K562 (cell line): ENCODE results near the gene THADA. TPM values are rescaled to one million over a fixed set of nuclear protein-coding genes. Genes with fewer than 3 reads are reported as not detected.

Source experiments
- ATF7 ChIP-seq: fragments of 450-650 bp; IDR thresholded peaks from 2 replicates; pipeline ENCODE4 v1.7.1; 2014; ENCODE audit warnings: mild to moderate bottlenecking, moderate library complexity
- BRD9 ChIP-seq: fragments of 450-650 bp; IDR thresholded peaks from 2 replicates; pipeline ENCODE4 v1.6.1; 2018; ENCODE audit warnings: low read depth; ENCODE audit not compliant: partially characterized antibody
- CCNT2 ChIP-seq: IDR thresholded peaks from 2 replicates; pipeline ENCODE4 v1.6.1; 2011; ENCODE audit warnings: borderline replicate concordance, low read depth, mild to moderate bottlenecking, moderate library complexity, mixed read lengths, low read length; ENCODE audit not compliant: insufficient read length; ENCODE audit errors: extremely low read depth
- CLOCK ChIP-seq: fragments of 250-450 bp; sonication (Bioruptor Pico); IDR thresholded peaks from 2 replicates; pipeline ENCODE4 v1.4.0; 2020; ENCODE audit warnings: mild to moderate bottlenecking, moderate library complexity, borderline replicate concordance
- EHMT2 ChIP-seq: fragments of 450-650 bp; IDR thresholded peaks from 2 replicates; pipeline ENCODE4 v1.6.1; 2018; ENCODE audit warnings: antibody characterized with exemption
- EZH2 ChIP-seq: IDR thresholded peaks from 2 replicates; pipeline ENCODE4 v1.6.1; 2012; ENCODE audit warnings: low read depth, mild to moderate bottlenecking, inconsistent platforms, low read length, borderline replicate concordance
- FOSL1 ChIP-seq: fragments of 200-800 bp; sonication (Bioruptor generic); conservative IDR thresholded peaks from 2 replicates; pipeline ENCODE4 v1.6.1; 2016; ENCODE audit warnings: missing genetic modification characterization, missing compliant biosample characterization
- FOXK2 ChIP-seq, 2 experiments: fragments of 450-650 bp; IDR thresholded peaks in 1 of 2; conservative IDR thresholded peaks in 1 of 2; 2 replicates each; pipeline ENCODE4 v1.6.1; 2016; ENCODE audit warnings: low read depth in 2 of 2, mild to moderate bottlenecking in 1 of 2
- GTF2F1 ChIP-seq: IDR thresholded peaks from 2 replicates; pipeline ENCODE4 v1.6.1; 2011; ENCODE audit warnings: low read depth, low read length, improper control_type of control experiment
- HNRNPL ChIP-seq: fragments of 200-400 bp; formaldehyde crosslinking; IDR thresholded peaks from 2 replicates; pipeline ENCODE4 v1.6.1; 2017; ENCODE audit warnings: low read depth, mild to moderate bottlenecking, low read length
- HOXB6 ChIP-seq: fragments of 250-450 bp; sonication (Bioruptor Pico); IDR thresholded peaks from 2 replicates; pipeline ENCODE4 v1.5.1; 2022; ENCODE audit warnings: mild to moderate bottlenecking, borderline replicate concordance
- MECOM ChIP-seq: fragments of 250-450 bp; sonication (Bioruptor Pico); IDR thresholded peaks from 2 replicates; pipeline ENCODE4 v1.8.0; 2022; ENCODE audit warnings: inconsistent platforms
- MEIS2 ChIP-seq: fragments of 450-650 bp; IDR thresholded peaks from 2 replicates; pipeline ENCODE4 v1.6.1; 2014; ENCODE audit warnings: mild to moderate bottlenecking; ENCODE audit not compliant: partially characterized antibody
- MTA3 ChIP-seq: fragments of 450-650 bp; formaldehyde crosslinking; IDR thresholded peaks from 2 replicates; pipeline ENCODE4 v1.6.1; 2017; ENCODE audit warnings: mild to moderate bottlenecking, borderline replicate concordance
- NRF1 ChIP-seq, 2 experiments: fragments of 450-650 bp; IDR thresholded peaks in 1 of 2; conservative IDR thresholded peaks in 1 of 2; 2 replicates each; pipeline ENCODE4 v1.6.1; 2014; ENCODE audit warnings: mild to moderate bottlenecking in 2 of 2
- PRDM10 ChIP-seq: fragments of 450-650 bp; IDR thresholded peaks from 2 replicates; pipeline ENCODE4 v1.6.1; 2018; ENCODE audit not compliant: partially characterized antibody
- PYGO2 ChIP-seq: fragments of 450-650 bp; IDR thresholded peaks from 2 replicates; pipeline ENCODE4 v1.6.1; 2016; ENCODE audit warnings: mild to moderate bottlenecking, missing genetic modification characterization, moderate library complexity, missing compliant biosample characterization
- SP1 ChIP-seq: sonication (generic); formaldehyde crosslinking; IDR thresholded peaks from 2 replicates; pipeline ENCODE4 v1.8.1; 2022; ENCODE audit warnings: mild to moderate bottlenecking, missing genetic modification reagents
- TAF7 ChIP-seq: fragments of 450-650 bp; IDR thresholded peaks from 2 replicates; pipeline ENCODE4 v1.6.1; 2016; ENCODE audit warnings: missing genetic modification characterization, missing compliant biosample characterization
- ZBTB9 ChIP-seq: fragments of 450-650 bp; formaldehyde crosslinking; IDR thresholded peaks from 2 replicates; pipeline ENCODE4 v1.4.0; 2020; ENCODE audit warnings: mild to moderate bottlenecking, moderate library complexity
- ZEB2 ChIP-seq: fragments of 450-650 bp; IDR thresholded peaks from 2 replicates; pipeline ENCODE4 v1.6.1; 2016
- ZNF184 ChIP-seq: sonication (generic); formaldehyde crosslinking; IDR thresholded peaks from 2 replicates; pipeline ENCODE4 v1.5.0; 2020; ENCODE audit warnings: missing genetic modification reagents
- polyA plus RNA-seq, 8 experiments: library from polyadenylated mRNA; depleted of rRNA in 4 of 8; stranded (reverse) in 5 of 8; unstranded in 3 of 8; fragments of >200 nt; fragmentation: Nextera tagmentation in 2 of 8; fragmentation: Illumina TruSeq in 1 of 8; extraction: Ambion mirVana in 2 of 8; extraction: Trizol in 1 of 8; gene quantifications; 2 replicates each; pipeline versions ENCODE4 v1.2.1 to v1.2.3, GENCODE V29; 2011 to 2014; ENCODE audit warnings: inconsistent platforms in 1 of 8, missing spikeins in 1 of 8
- total RNA-seq, 7 experiments: library from RNA; depleted of rRNA in 6 of 7; stranded (reverse); fragments of >200 nt in 6 of 7; fragmentation: Illumina TruSeq in 2 of 7; extraction: Trizol in 2 of 7; gene quantifications; 2 replicates each; pipeline versions ENCODE4 v1.2.1 to v1.2.3, GENCODE V29; 2011 to 2021; ENCODE audit warnings: low replicate concordance in 1 of 7

The THADA gene
- total and polyA plus RNA-seq, 9 of the 15 experiments (the other 6 are each of a cell fraction or from before 2014, with no cell fraction given): 17.8 to 34.7 (median 31.9) TPM

GRCh38 chr2:43184339-43184895, 411.4 kb downstream of the THADA start (continued):
- TF ChIP-seq FOSL1 (tag) (peak; percentile 85), CLOCK (no peak), EZH2 (no peak), ZEB2 (peak; percentile 87), ATF7 (peak; percentile 46; the same call in 1 of the 2 replicates), PYGO2 (tag) (no peak), PRDM10 (peak; percentile 88), EHMT2 (no peak), CCNT2 (no peak), BRD9 (peak; percentile 86), HNRNPL (no peak), MTA3 (0 out of 2 replicates have a peak, but pooled peaks have one; percentile 29), TAF7 (no peak), NRF1 (conservative IDR thresholded peaks at IDR 0.05 in 1 of 2, IDR thresholded peaks at IDR 0.05 in 1 of 2) (peak; percentile 70 to 75), HOXB6 (no peak), ZNF184 (CRISPR knock-in tag) (no peak), SP1 (CRISPR knock-in tag) (0 out of 2 replicates have a peak, but pooled peaks have one; percentile 21), MECOM (no peak), GTF2F1 (no peak), FOXK2 (conservative IDR thresholded peaks at IDR 0.05 in 1 of 2, IDR thresholded peaks at IDR 0.05 in 1 of 2; ENCODE audit: low read depth in 2 of 2) (0 out of 4 replicates have a peak, but pooled peaks of 1 of the 2 experiments have one; percentile 45), ZBTB9 (CRISPR knock-in tag) (no peak), MEIS2 (peak; percentile 62)
